Measurements from ENCODE around the gene CATSPER3. TPM values are rescaled to one million over a fixed set of nuclear protein-coding genes. Genes with fewer than 3 reads are reported as not detected.

Gene CATSPER3
- total RNA-seq, 2 donors from 2014 or later: 0.82 to 0.85 TPM

- Histone ChIP-seq H3K9me3 (no peaks in the 10 kb centered on the region), H3K9ac (ENCODE audit: low read depth in 2 of 2, low read length in 2 of 2) (peak within 1 kb of the TSS; percentile 58 to 66), H3K27me3 (peaks cover 86% of the 10 kb centered on the region), H3K4me3 (peak within 1 kb of the TSS; percentile 49), H3K4me1 (peaks cover 18% of the 10 kb centered on the region), H3K27ac (peak within 1 kb of the TSS; percentile 50), H3K36me3 (no peaks in the 10 kb centered on the region)
- intact Hi-C loops (cut with DNase I): loop anchor here (5.0 kb wide), 1 partner anchor 153 kb away; no protein-coding TSS in a partner anchor
- DNase-seq: no peak
- TF ChIP-seq CTCF (IDR thresholded peaks at IDR 0.05): no peak
Measured at GRCh38 chr5:135033901-135034235, 66.2 kb downstream of the CATSPER3 start, which contains the start of gene PITX1. Gene PITX1, minus strand, starts transcription at chr5:135034228. Its CDS starts 347 bp downstream, at chr5:135033881.

- TF ChIP-seq CTCF (IDR thresholded peaks at IDR 0.05): no peak
- intact Hi-C loops (cut with DNase I): loop anchor here (5.0 kb wide), 1 partner anchor 153 kb away; no protein-coding TSS in a partner anchor
- Histone ChIP-seq H3K36me3 (no peaks in the 10 kb centered on the region), H3K4me1 (peaks cover 23% of the 10 kb centered on the region), H3K27me3 (peaks cover 86% of the 10 kb centered on the region), H3K4me3 (peak overlapping the region; percentile 49), H3K9me3 (no peaks in the 10 kb centered on the region), H3K27ac (peak overlapping the region; percentile 50), H3K9ac (ENCODE audit: low read depth in 2 of 2, low read length in 2 of 2) (peak overlapping the region; percentile 58 to 66)
- DNase-seq: peak; percentile 72
Measured at GRCh38 chr5:135034236-135034962, 66.7 kb downstream of the CATSPER3 start.

- Histone ChIP-seq H3K9ac (ENCODE audit: low read depth in 2 of 2, low read length in 2 of 2) (peak overlapping the region; percentile 16 to 66), H3K9me3 (no peaks in the 10 kb centered on the region), H3K27me3 (peaks cover 88% of the 10 kb centered on the region), H3K36me3 (no peaks in the 10 kb centered on the region), H3K27ac (peak overlapping the region; percentile 50), H3K4me3 (peak overlapping the region; percentile 49), H3K4me1 (peaks cover 24% of the 10 kb centered on the region)
- TF ChIP-seq CTCF (IDR thresholded peaks at IDR 0.05): no peak
- intact Hi-C loops (cut with DNase I): loop anchor here (5.0 kb wide), 1 partner anchor 152 kb away; no protein-coding TSS in a partner anchor
- no peak for DNase-seq
Measured at GRCh38 chr5:135034963-135035677, 67.4 kb downstream of the CATSPER3 start.

- DNase-seq: no peak
- Histone ChIP-seq H3K36me3 (no peaks in the 10 kb centered on the region), H3K4me3 (no peak overlapping the region), H3K9ac (ENCODE audit: low read depth in 2 of 2, low read length in 2 of 2) (no peak overlapping the region), H3K4me1 (peaks cover 21% of the 10 kb centered on the region), H3K9me3 (no peaks in the 10 kb centered on the region), H3K27me3 (peaks cover 88% of the 10 kb centered on the region), H3K27ac (peak overlapping the region; percentile 50)
- TF ChIP-seq CTCF (IDR thresholded peaks at IDR 0.05): no peak
- intact Hi-C loops (cut with DNase I): no loop called here
Measured at GRCh38 chr5:135035678-135036030, 67.9 kb downstream of the CATSPER3 start.

GRCh38 chr5:135036405-135036804 is 68.7 kb downstream of the CATSPER3 start:
- Histone ChIP-seq H3K4me3 (no peak overlapping the region), H3K27me3 (peaks cover 88% of the 10 kb centered on the region), H3K9me3 (no peaks in the 10 kb centered on the region), H3K9ac (ENCODE audit: low read depth in 2 of 2, low read length in 2 of 2) (no peak overlapping the region), H3K27ac (peak overlapping the region; percentile 40), H3K36me3 (no peaks in the 10 kb centered on the region), H3K4me1 (peaks cover 15% of the 10 kb centered on the region)
- intact Hi-C loops (cut with DNase I): no loop called here
- no peak for TF ChIP-seq CTCF (IDR thresholded peaks at IDR 0.05)
- no peak for DNase-seq

All from colonic mucosa (tissue), 4 donors.